ENCODE measurements around the gene GAB4. TPM values are rescaled to one million over a fixed set of nuclear protein-coding genes. Genes with fewer than 3 reads are reported as not detected.

The GAB4 gene
- total RNA-seq, 1 experiment from 2014 or later: not detected

DNA sequence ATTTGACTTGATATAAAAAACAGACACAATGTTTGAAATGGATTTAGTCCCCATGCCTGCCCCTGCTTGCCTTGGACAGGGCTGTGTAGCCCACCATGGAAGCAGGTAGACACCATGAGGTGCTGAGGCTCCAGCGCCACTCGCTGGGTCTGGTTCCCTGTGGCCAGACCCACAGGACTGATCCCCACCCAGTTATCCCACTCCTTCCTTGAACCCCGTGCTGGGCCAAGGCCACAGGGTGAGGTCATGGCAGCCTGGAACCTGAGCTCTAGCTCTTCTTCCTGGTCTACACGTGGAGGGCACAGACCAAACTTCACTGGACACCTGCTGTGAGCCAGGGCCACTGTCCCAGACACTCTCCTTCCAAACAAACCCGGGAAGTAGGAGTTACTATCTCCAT lies 42.5 kb downstream of the GAB4 start:
- H3K27ac ChIP-seq (ENCODE audit: insufficient read length, low read depth, low read length): no peak overlapping the region
- no peak overlapping the region for H2BK120ac ChIP-seq (ENCODE audit: low read depth, low read length, poor library complexity, severe bottlenecking)
- no peak overlapping the region for H3K18ac ChIP-seq (ENCODE audit: insufficient read length, low read depth, low read length)
- H3K4me2 ChIP-seq (ENCODE audit: insufficient read depth, insufficient read length, low read length): no peak overlapping the region
- no peak overlapping the region; the same call in 1 of the 2 replicates for H3K14ac ChIP-seq (ENCODE audit: insufficient read depth, low read length)
- H3K23me2 ChIP-seq (ENCODE audit: insufficient read length, low read depth, low read length, poor library complexity, severe bottlenecking): no peaks in the 10 kb centered on the region
- H3K4ac ChIP-seq (ENCODE audit: low read depth, low read length): no peak overlapping the region
- H3K23ac ChIP-seq (ENCODE audit: insufficient read length, low read depth, low read length): no peak overlapping the region
- WGBS (ENCODE audit: extremely low coverage, insufficient read length, low lambda C conversion rate): no CpG with 5 or more reads among the region's 5 CpGs
- H2AFZ ChIP-seq (ENCODE audit: low read length): no peak overlapping the region
- no peak overlapping the region for H2BK5ac ChIP-seq (ENCODE audit: insufficient read length, low read length)
- H2BK12ac ChIP-seq (ENCODE audit: insufficient read length, low read depth, low read length): no peak overlapping the region
- no peak overlapping the region for H2BK20ac ChIP-seq (ENCODE audit: low read depth, low read length, poor library complexity, severe bottlenecking)
- H3K36me3 Mint-ChIP-seq (ENCODE audit: insufficient read depth in 1 of 3, low read depth in 3 of 3): peaks cover 0 to 17% (median 15%) of the 10 kb centered on the region in 3 experiments; a peak in 5 of 7 replicates
- no peak for TF ChIP-seq CTCF (conservative IDR thresholded peaks at IDR 0.05)
- peaks cover 95 to 100% of the 10 kb centered on the region in 2 experiments for H3K9me3 Mint-ChIP-seq
- H3K56ac ChIP-seq (ENCODE audit: insufficient read length, low read depth, low read length): no peak overlapping the region
- H3K9ac ChIP-seq (ENCODE audit: extremely low read depth, insufficient read length, low read length): no peak overlapping the region
- no peak overlapping the region for H3T11ph ChIP-seq (ENCODE audit: low read length)
- no peak overlapping the region for H4K5ac ChIP-seq (ENCODE audit: insufficient read length, low read depth, low read length)
- H2BK15ac ChIP-seq (ENCODE audit: low read depth, low read length): no peak overlapping the region
- DNase-seq: no peak
- no peak overlapping the region for H4K8ac ChIP-seq (replicated peaks; ENCODE audit: insufficient read length, low read depth, low read length)
- H4K20me1 ChIP-seq (ENCODE audit: control insufficient read depth, insufficient read depth, insufficient read length): no peaks in the 10 kb centered on the region
- H3K27ac Mint-ChIP-seq: no peak overlapping the region
- no peak overlapping the region for H3K4me3 Mint-ChIP-seq
- no peaks in the 10 kb centered on the region for H3K4me1 ChIP-seq (ENCODE audit: insufficient read depth, low read length)
- no peak overlapping the region for H4K91ac ChIP-seq (ENCODE audit: insufficient read length, low read depth, low read length)
- peaks cover 16% of the 10 kb centered on the region for H3K27me3 Mint-ChIP-seq (ENCODE audit: low read depth)
- H3K27me3 ChIP-seq (ENCODE audit: insufficient read depth, low read length): no peaks in the 10 kb centered on the region
- no peaks in the 10 kb centered on the region for H3K4me1 Mint-ChIP-seq
- no peak overlapping the region for H2AK5ac ChIP-seq (ENCODE audit: insufficient read length, low read length)
- no peaks in the 10 kb centered on the region for H3K79me2 ChIP-seq (ENCODE audit: insufficient read depth, low read length)
- no peaks in the 10 kb centered on the region for H3K9me3 ChIP-seq (ENCODE audit: control insufficient read depth, low read depth, low read length)
- no peaks in the 10 kb centered on the region for H3K79me1 ChIP-seq (ENCODE audit: insufficient read depth, low read depth, low read length, poor library complexity, severe bottlenecking)

All from H9 (cell line).